PC-3 (cell line): ENCODE results near the gene GRB10. TPM values are rescaled to one million over a fixed set of nuclear protein-coding genes. Genes with fewer than 3 reads are reported as not detected.

Experiments
- ATAC-seq: fragments of 200-7000 bp; cut with Tn5 transposase; 2 replicates; pipeline ENCODE4 v1.9.1; 2020; ENCODE audit warnings: mild to moderate bottlenecking, moderate library complexity
- BruUV-seq: library from RNA; stranded (reverse); fragments of 400-500 nt; replicated peaks from 2 replicates; lab custom pipeline; 2021; lab: Mats Ljungman, UMichigan
- CTCF ChIA-PET: fragments of 300-600 bp; sonication (Branson Sonifier 250); formaldehyde crosslinking; loops from one replicate; lab custom pipeline; 2022; ENCODE audit warnings: antibody characterized with exemption; lab: Charles Lee
- POLR2A ChIA-PET: fragments of 300-600 bp; sonication (Branson Sonifier 250); formaldehyde crosslinking; loops from one replicate; lab custom pipeline; 2022; ENCODE audit warnings: antibody characterized with exemption; ENCODE audit not compliant: unreplicated experiment; lab: Charles Lee
- DNase-seq: peaks from one replicate; pipeline ENCODE4 v3.0.0-alpha.2; 2015
- H2AFZ ChIP-seq: fragments of 300-600 bp; sonication (generic); 2 replicates; pipeline ENCODE4 v1.6.0; 2016; ENCODE audit warnings: antibody characterized with exemption, low read length
- H3F3A ChIP-seq: fragments of 300-600 bp; sonication (generic); one replicate; pipeline ENCODE4 v1.6.0; 2017; ENCODE audit warnings: antibody characterized with exemption, low read length, control low read depth, mild to moderate bottlenecking; ENCODE audit not compliant: unreplicated experiment
- H3K27ac ChIP-seq: fragments of 300-600 bp; sonication (generic); 2 replicates; pipeline ENCODE4 v1.5.1; 2016; ENCODE audit warnings: mild to moderate bottlenecking, low read length
- H3K27me3 ChIP-seq: fragments of 300-600 bp; sonication (generic); 2 replicates; pipeline ENCODE4 v1.6.1; 2016; ENCODE audit warnings: low read length, mixed read lengths
- H3K36me3 ChIP-seq: fragments of 300-600 bp; sonication (generic); 2 replicates; pipeline ENCODE4 v1.6.1; 2016; ENCODE audit warnings: low read depth, mixed run types, low read length, mixed read lengths
- H3K4me1 ChIP-seq: fragments of 300-600 bp; sonication (generic); 2 replicates; pipeline ENCODE4 v1.5.1; 2016; ENCODE audit warnings: low read length; ENCODE audit not compliant: insufficient read depth
- H3K4me2 ChIP-seq: fragments of 300-600 bp; sonication (generic); 2 replicates; pipeline ENCODE4 v1.6.0; 2016; ENCODE audit warnings: low read length
- H3K4me3 ChIP-seq: fragments of 300-600 bp; sonication (generic); 2 replicates; pipeline ENCODE4 v1.5.1; 2016; ENCODE audit warnings: mild to moderate bottlenecking, low read length, mixed read lengths
- H3K79me2 ChIP-seq: fragments of 300-600 bp; sonication (generic); 2 replicates; pipeline ENCODE4 v1.6.1; 2017; ENCODE audit warnings: low read length, mixed read lengths
- H3K9ac ChIP-seq: fragments of 300-600 bp; sonication (generic); 2 replicates; pipeline ENCODE4 v1.6.0; 2016; ENCODE audit warnings: mild to moderate bottlenecking, low read length
- H3K9me2 ChIP-seq: fragments of 300-600 bp; sonication (generic); replicated peaks from 2 replicates; pipeline ENCODE4 v1.6.1; 2016; ENCODE audit warnings: mixed run types, low read length, mixed read lengths
- H3K9me3 ChIP-seq: fragments of 300-600 bp; sonication (generic); 2 replicates; pipeline ENCODE4 v1.6.1; 2016; ENCODE audit warnings: low read length, mixed read lengths
- H4K20me1 ChIP-seq: fragments of 300-600 bp; sonication (generic); 2 replicates; pipeline ENCODE4 v1.6.1; 2016; ENCODE audit warnings: low read length, mixed read lengths
- CTCF ChIP-seq: fragments of 300-600 bp; sonication (generic); conservative IDR thresholded peaks from 2 replicates; pipeline ENCODE4 v1.5.1; 2017; ENCODE audit warnings: antibody characterized with exemption, low read depth, mild to moderate bottlenecking, low read length
- EZH2 ChIP-seq: fragments of 300-600 bp; sonication (generic); IDR thresholded peaks from one replicate; pipeline ENCODE4 v1.6.1; 2017; ENCODE audit warnings: antibody characterized with exemption, mild to moderate bottlenecking, low read length; ENCODE audit not compliant: unreplicated experiment
- EZH2phosphoT487 ChIP-seq: fragments of 300-600 bp; sonication (generic); IDR thresholded peaks from 2 replicates; pipeline ENCODE4 v1.6.1; 2018; ENCODE audit warnings: mild to moderate bottlenecking, antibody characterized with exemption, low read length, borderline replicate concordance
- intact Hi-C: fragments of 100-400 bp; cut with micrococcal nuclease; formaldehyde crosslinking; loops from 2 replicates; pipeline ENCODE4 v1.9.0; 2023
- total RNA-seq: library from RNA; depleted of rRNA; stranded (reverse); fragments of >200 nt; gene quantifications from 2 replicates; pipeline ENCODE4 v1.2.3, GENCODE V29; 2014

GRB10 gene
- total RNA-seq, 1 experiment from 2014 or later: 61.3 TPM

- H4K20me1 ChIP-seq: no peaks in the 10 kb centered on the region
- BruUV-seq: no TSS peak
- no peaks in the 10 kb centered on the region for H3F3A ChIP-seq
- H3K27ac ChIP-seq: no peak overlapping the region
- no peaks in the 10 kb centered on the region for H3K9me2 ChIP-seq
- no peak for DNase-seq
- H3K4me3 ChIP-seq: no peak overlapping the region
- H3K4me2 ChIP-seq: no peak overlapping the region
- POLR2A ChIA-PET: no interaction called here
- no peaks in the 10 kb centered on the region for H3K79me2 ChIP-seq
- TF ChIP-seq CTCF: no peak
- no peak for TF ChIP-seq EZH2
- TF ChIP-seq EZH2phosphoT487: no peak
- H3K36me3 ChIP-seq: no peaks in the 10 kb centered on the region
- no peaks in the 10 kb centered on the region for H3K4me1 ChIP-seq
- intact Hi-C loops: no loop called here
- H2AFZ ChIP-seq: no peak overlapping the region
- no peaks in the 10 kb centered on the region for H3K9me3 ChIP-seq
- H3K9ac ChIP-seq: no peak overlapping the region
- ATAC-seq: no peak
- CTCF ChIA-PET: no interaction called here
- no peaks in the 10 kb centered on the region for H3K27me3 ChIP-seq
Observed at GRCh38 chr7:50644586-50644985, 138.1 kb downstream of the GRB10 start.

- no peaks in the 10 kb centered on the region for H3K79me2 ChIP-seq
Observed at GRCh38 chr7:50644114-50644513, 138.6 kb downstream of the GRB10 start.

More at GRCh38 chr7:50644114-50644513, 138.6 kb downstream of the GRB10 start:
- Histone ChIP-seq H3K9ac (no peak overlapping the region), H3K27ac (no peak overlapping the region), H3K9me3 (no peaks in the 10 kb centered on the region), H3K4me2 (no peak overlapping the region), H3K9me2 (no peaks in the 10 kb centered on the region), H3K4me3 (no peak overlapping the region), H3K36me3 (no peaks in the 10 kb centered on the region), H4K20me1 (no peaks in the 10 kb centered on the region), H3K27me3 (no peaks in the 10 kb centered on the region), H2AFZ (no peak overlapping the region), H3K4me1 (no peaks in the 10 kb centered on the region), H3F3A (no peaks in the 10 kb centered on the region)
- ChIA-PET POLR2A (no interaction called here), CTCF (no interaction called here)
- ATAC-seq: no peak
- no peak for TF ChIP-seq CTCF
- no peak for TF ChIP-seq EZH2
- no peak for TF ChIP-seq EZH2phosphoT487
- no TSS peak for BruUV-seq
- intact Hi-C loops: no loop called here
- no peak for DNase-seq
